Spleen (tissue), 11 donors: ENCODE data around the gene PTP4A1. TPM values are rescaled to one million over a fixed set of nuclear protein-coding genes. Genes with fewer than 3 reads are reported as not detected.

Source experiments
- DNase-seq: peaks from one replicate; pipeline ENCODE4 v3.0.0-alpha.2; 2020
- H3K27ac ChIP-seq, 8 donors: fragments of 200-600 bp; sonication (generic) in 7 of 8; 1 replicate in 4 of 8; 2 replicates in 4 of 8; pipeline versions ENCODE4 v1.5.0 to v1.8.0; 2016 to 2021; ENCODE audit warnings: inconsistent platforms in 4 of 8, mild to moderate bottlenecking in 4 of 8, moderate library complexity in 1 of 8
- H3K27me3 ChIP-seq, 7 donors: fragments of 200-600 bp; sonication (generic) in 6 of 7; replicated peaks in 1 of 7; 1 replicate in 4 of 7; 2 replicates in 3 of 7; pipeline versions ENCODE4 v1.5.0 to v1.8.0; 2016 to 2021; ENCODE audit warnings: inconsistent platforms in 3 of 7, mild to moderate bottlenecking in 1 of 7
- H3K36me3 ChIP-seq, 6 donors: fragments of 200-600 bp; sonication (generic) in 5 of 6; 1 replicate in 4 of 6; 2 replicates in 2 of 6; pipeline versions ENCODE4 v1.5.0 to v1.8.0; 2016 to 2021; ENCODE audit warnings: inconsistent platforms in 2 of 6
- H3K4me1 ChIP-seq, 6 donors: fragments of 200-600 bp; sonication (generic) in 5 of 6; 1 replicate in 3 of 6; 2 replicates in 3 of 6; pipeline versions ENCODE4 v1.5.0 to v1.8.0; 2016 to 2021; ENCODE audit warnings: inconsistent platforms in 3 of 6
- H3K4me3 ChIP-seq, 8 donors: fragments of 200-600 bp; sonication (generic) in 7 of 8; 1 replicate in 4 of 8; 2 replicates in 4 of 8; pipeline versions ENCODE4 v1.5.0 to v1.8.0; 2016 to 2021; ENCODE audit warnings: inconsistent platforms in 4 of 8, mild to moderate bottlenecking in 4 of 8, moderate library complexity in 2 of 8
- H3K9me3 ChIP-seq, 8 donors: fragments of 200-600 bp; sonication (generic) in 7 of 8; 1 replicate in 4 of 8; 2 replicates in 4 of 8; pipeline versions ENCODE4 v1.5.0 to v1.8.0; 2016 to 2021; ENCODE audit warnings: inconsistent platforms in 4 of 8
- CTCF ChIP-seq, 11 experiments: fragments of 200-600 bp in 7 of 11; fragments of 450-650 bp in 4 of 11; sonication (generic) in 4 of 11; IDR thresholded peaks in 8 of 11; conservative IDR thresholded peaks in 3 of 11; 1 replicate in 7 of 11; 2 replicates in 4 of 11; pipeline versions ENCODE4 v1.4.0 to v1.8.0; 2016 to 2021; ENCODE audit warnings: antibody characterized with exemption in 11 of 11, inconsistent platforms in 4 of 11, mild to moderate bottlenecking in 1 of 11
- POLR2A ChIP-seq, 3 donors: fragments of 450-650 bp; IDR thresholded peaks; one replicate each; pipeline ENCODE4 v1.5.1; 2017; ENCODE audit warnings: antibody characterized with exemption in 3 of 3, mild to moderate bottlenecking in 1 of 3
- POLR2AphosphoS5 ChIP-seq, 3 donors: sonication (generic); formaldehyde crosslinking; IDR thresholded peaks; one replicate each; pipeline ENCODE4 v1.5.1; 2017; ENCODE audit warnings: antibody characterized with exemption in 3 of 3
- WGBS, 5 donors: extraction: QIAGEN DNeasy Blood & Tissue Kit in 3 of 5; methylation state at CpG; one replicate each; pipeline versions ENCODE4 v1.1.5 to v1.1.7; 2013 to 2018; 5-methylcytosine and 5-hydroxymethylcytosine counted together
- intact Hi-C: fragments of 100-400 bp; cut with DNase I; formaldehyde crosslinking; loops from one replicate; pipeline ENCODE4 v1.15.0; 2023; ENCODE audit warnings: low total_unique reads
- polyA plus RNA-seq, 3 donors: library from polyadenylated mRNA; stranded (reverse); fragments of 200-250 nt; gene quantifications; one replicate each; pipeline ENCODE4 v1.2.1, GENCODE V29; 2013
- small RNA-seq, 4 donors: library from RNA; depleted of rRNA; stranded (forward); fragments of <200 nt; gene quantifications; one replicate each; pipeline ENCODE3, GENCODE V24; 2016
- total RNA-seq, 7 donors: library from RNA; depleted of rRNA in 3 of 7; stranded (reverse); fragments of >200 nt in 3 of 7; fragmentation: NEBNext Ultra II Directional in 4 of 7; extraction: Animal tissue kit (Norgen Biotek cat#: 25700) in 4 of 7; gene quantifications; one replicate each; pipeline versions ENCODE4 v1.1.0 to v1.2.1, GENCODE V29; 2016 to 2021
- donor health status: healthy with polysubstance abuse.
- donor health status: DM: no; HTN: no; CAD: no; lungs with moderate emphysema.
- donor health status: DM: no; HTN: no; CAD: no.
- donor health status: Bipolar disorder and iron deficiency.
- donor health status: healthy.
- donor health status: DM: no; HTN: no; CAD: no.
- donor health status: DM: yes; HTN: yes; CAD: no.

The PTP4A1 gene
- total and polyA plus RNA-seq, 10 donors: 6.8 to 46.1 (median 27.7) TPM

GRCh38 chr6:63610944-63611343 is 38.7 kb downstream of the PTP4A1 start:
- H3K9me3 ChIP-seq: no peaks in the 10 kb centered on the region
- H3K27ac ChIP-seq: no peak overlapping the region
- no peak for TF ChIP-seq POLR2AphosphoS5 (IDR thresholded peaks at IDR 0.05)
- no peak for TF ChIP-seq CTCF (IDR thresholded peaks at IDR 0.05 in 8 of 11, conservative IDR thresholded peaks at IDR 0.05 in 3 of 11)
- no peak for TF ChIP-seq POLR2A (IDR thresholded peaks at IDR 0.05)
- H3K4me3 ChIP-seq: no peak overlapping the region
- 44 to 85% (median 70%) methylated on average over 1 of the region's 1 CpG for WGBS, 5 donors
- no peak for DNase-seq
- no peaks in the 10 kb centered on the region for H3K4me1 ChIP-seq
- no peaks in the 10 kb centered on the region for H3K36me3 ChIP-seq
- H3K27me3 ChIP-seq: no peaks in the 10 kb centered on the region
- intact Hi-C loops: no loop called here

GRCh38 chr6:63611560-63611959 is 39.3 kb downstream of the PTP4A1 start:
- 97 to 100% (median 98%) methylated on average over 1 of the region's 1 CpG for WGBS, 5 donors
- DNase-seq: no peak
- Histone ChIP-seq H3K27me3 (no peaks in the 10 kb centered on the region), H3K27ac (no peak overlapping the region), H3K4me3 (no peak overlapping the region), H3K36me3 (no peaks in the 10 kb centered on the region), H3K9me3 (no peaks in the 10 kb centered on the region), H3K4me1 (no peaks in the 10 kb centered on the region)
- TF ChIP-seq CTCF (IDR thresholded peaks at IDR 0.05 in 8 of 11, conservative IDR thresholded peaks at IDR 0.05 in 3 of 11): no peak
- no peak for TF ChIP-seq POLR2A (IDR thresholded peaks at IDR 0.05)
- TF ChIP-seq POLR2AphosphoS5 (IDR thresholded peaks at IDR 0.05): no peak
- intact Hi-C loops: no loop called here

- WGBS, 5 donors: 93 to 100% (median 97%) methylated on average over 1 of the region's 1 CpG
- intact Hi-C loops: no loop called here
- DNase-seq: no peak
Measured at GRCh38 chr6:63615590-63615989, 43.3 kb downstream of the PTP4A1 start.

More at GRCh38 chr6:63615590-63615989, 43.3 kb downstream of the PTP4A1 start:
- no peaks in the 10 kb centered on the region for H3K4me1 ChIP-seq
- H3K9me3 ChIP-seq: no peaks in the 10 kb centered on the region
- no peaks in the 10 kb centered on the region for H3K36me3 ChIP-seq
- peaks cover 0 to 5% (median 0%) of the 10 kb centered on the region in 7 donors for H3K27me3 ChIP-seq
- TF ChIP-seq CTCF (IDR thresholded peaks at IDR 0.05 in 8 of 11, conservative IDR thresholded peaks at IDR 0.05 in 3 of 11) (no peak), POLR2AphosphoS5 (IDR thresholded peaks at IDR 0.05) (no peak), POLR2A (IDR thresholded peaks at IDR 0.05) (no peak)
- no peak overlapping the region for H3K27ac ChIP-seq
- H3K4me3 ChIP-seq: no peak overlapping the region

Small RNAs within 50 kb of the gene (small RNA-seq; reads per million reads assigned to genes)
- gene AL513043.1: 0 reads per million in 4 donors

Other genes with a start within 250 kb of the PTP4A1 start
- gene PHF3, start 63.3 kb downstream of the PTP4A1 start, total RNA-seq: 100 to 1,000 TPM in 1 of 7 donors, 10 to 100 TPM in 6; 66.5 to 111 (median 77.1) TPM
- gene PHF3, start 63.3 kb downstream of the PTP4A1 start, polyA plus RNA-seq: 1 to 10 TPM; 7.5 to 9.5 (median 7.7) TPM